GM23338 (cell line): ENCODE results near the gene SOD3.

Source experiments
- CREB1 ChIP-seq: fragments of 250-450 bp; sonication (Bioruptor Pico); IDR thresholded peaks from 2 replicates; pipeline ENCODE4 v1.5.0; 2020; ENCODE audit warnings: low read depth, mild to moderate bottlenecking, moderate library complexity
- CTCF ChIP-seq, 2 experiments: fragments of 200-600 bp in 1 of 2; sonication (generic) in 1 of 2; conservative IDR thresholded peaks; 2 replicates each; pipeline versions ENCODE4 v1.5.1 to v1.6.1; 2016 to 2017; ENCODE audit warnings: antibody characterized with exemption in 2 of 2, low read depth in 2 of 2, mild to moderate bottlenecking in 2 of 2, moderate library complexity in 1 of 2
- ETS1 ChIP-seq: IDR thresholded peaks from 2 replicates; pipeline ENCODE4 v1.6.1; 2016; ENCODE audit warnings: antibody characterized with exemption
- EZH2 ChIP-seq: fragments of 200-600 bp; sonication (generic); IDR thresholded peaks from one replicate; pipeline ENCODE4 v1.8.0; 2017; ENCODE audit warnings: antibody characterized with exemption, mild to moderate bottlenecking, low read depth; ENCODE audit not compliant: unreplicated experiment
- REST ChIP-seq: IDR thresholded peaks from one replicate; pipeline ENCODE4 v1.6.1; 2018; ENCODE audit warnings: antibody characterized with exemption; ENCODE audit not compliant: unreplicated experiment

- TF ChIP-seq EZH2 (no peak), CTCF (conservative IDR thresholded peaks at IDR 0.05; ENCODE audit: low read depth in 2 of 2) (no peak), CREB1 (CRISPR knock-in tag) (no peak), REST (no peak), ETS1 (no peak)
Observed at GRCh38 chr4:24748023-24748422, 47.4 kb upstream of the SOD3 start.
